Liver (tissue), 2 donors: Measurements from ENCODE around the gene CLCF1.

Source experiments
- CTCF ChIP-seq: fragments of 150-350 bp; IDR thresholded peaks from 2 replicates; pipeline ENCODE4 v1.5.1; 2017; ENCODE audit warnings: improper control_type of control experiment, low read depth, low read length; ENCODE audit not compliant: missing input control
- MAX ChIP-seq: IDR thresholded peaks from 2 replicates; pipeline ENCODE4 v1.6.1; 2016; ENCODE audit warnings: antibody characterized with exemption
- donor health status: healthy.

GRCh38 chr11:67356387-67356863, 17.0 kb downstream of the CLCF1 start:
- TF ChIP-seq CTCF (no peak), MAX (no peak)
